Left lung (tissue), 10 donors: ENCODE measurements around the gene RAP1GAP2. TPM values are rescaled to one million over a fixed set of nuclear protein-coding genes. Genes with fewer than 3 reads are reported as not detected.

Experiments used
- ATAC-seq: fragments of 200-7000 bp; cut with Tn5 transposase; one replicate; pipeline ENCODE4 v1.9.1; 2020; ENCODE audit warnings: moderate library complexity
- DNase-seq, 4 donors: peaks; one replicate each; pipeline ENCODE4 v3.0.0-alpha.2; 2013 to 2020
- H3K27ac ChIP-seq, 2 donors: fragments of 200-600 bp; sonication (generic) in 1 of 2; one replicate each; pipeline versions ENCODE4 v1.5.0 to v1.8.0; 2020 to 2021
- H3K27me3 ChIP-seq, 2 donors: fragments of 200-600 bp; sonication (generic) in 1 of 2; one replicate each; pipeline versions ENCODE4 v1.5.0 to v1.8.0; 2020 to 2021
- H3K36me3 ChIP-seq, 2 donors: fragments of 200-600 bp; sonication (generic) in 1 of 2; one replicate each; pipeline versions ENCODE4 v1.5.0 to v1.8.0; 2020 to 2021
- H3K4me1 ChIP-seq, 2 donors: fragments of 200-600 bp; one replicate each; pipeline ENCODE4 v1.8.0; 2021
- H3K4me3 ChIP-seq, 2 donors: fragments of 200-600 bp; sonication (generic) in 1 of 2; one replicate each; pipeline versions ENCODE4 v1.5.0 to v1.8.0; 2020 to 2021; ENCODE audit warnings: mild to moderate bottlenecking in 1 of 2
- H3K9me3 ChIP-seq, 2 donors: fragments of 200-600 bp; sonication (generic) in 1 of 2; one replicate each; pipeline versions ENCODE4 v1.5.0 to v1.8.0; 2020 to 2021
- intact Hi-C, 2 donors: fragments of 100-400 bp; cut with DNase I; formaldehyde crosslinking; loops; one replicate each; pipeline versions ENCODE4 v1.11.2 to v1.14.2; 2022
- polyA plus RNA-seq, 6 donors: library from polyadenylated mRNA; unstranded; fragments of 120-200 nt; gene quantifications; one replicate each; pipeline ENCODE4 v1.2.1, GENCODE V29; 2013; ENCODE audit not compliant: insufficient read length in 6 of 6
- total RNA-seq, 2 donors: library from RNA; stranded (reverse); fragmentation: NEBNext Ultra II Directional; extraction: Animal tissue kit (Norgen Biotek cat#: 25700); gene quantifications; one replicate each; pipeline ENCODE4 v1.2.1, GENCODE V29; 2021
- TF ChIP-seq, protein P1 (sequence below), 2 donors: fragments of 200-600 bp; sonication (generic) in 1 of 2; IDR thresholded peaks; one replicate each; pipeline versions ENCODE4 v1.5.0 to v1.8.0; 2021; ENCODE audit warnings: antibody characterized with exemption in 2 of 2
- donor health status: DM: no; HTN: yes; CAD: no.
- donor health status: DM: no; HTN: no; CAD: no.

RAP1GAP2 gene
- total and polyA plus RNA-seq, 8 donors = 8.0 to 14.5 (median 9.7) TPM

DNA sequence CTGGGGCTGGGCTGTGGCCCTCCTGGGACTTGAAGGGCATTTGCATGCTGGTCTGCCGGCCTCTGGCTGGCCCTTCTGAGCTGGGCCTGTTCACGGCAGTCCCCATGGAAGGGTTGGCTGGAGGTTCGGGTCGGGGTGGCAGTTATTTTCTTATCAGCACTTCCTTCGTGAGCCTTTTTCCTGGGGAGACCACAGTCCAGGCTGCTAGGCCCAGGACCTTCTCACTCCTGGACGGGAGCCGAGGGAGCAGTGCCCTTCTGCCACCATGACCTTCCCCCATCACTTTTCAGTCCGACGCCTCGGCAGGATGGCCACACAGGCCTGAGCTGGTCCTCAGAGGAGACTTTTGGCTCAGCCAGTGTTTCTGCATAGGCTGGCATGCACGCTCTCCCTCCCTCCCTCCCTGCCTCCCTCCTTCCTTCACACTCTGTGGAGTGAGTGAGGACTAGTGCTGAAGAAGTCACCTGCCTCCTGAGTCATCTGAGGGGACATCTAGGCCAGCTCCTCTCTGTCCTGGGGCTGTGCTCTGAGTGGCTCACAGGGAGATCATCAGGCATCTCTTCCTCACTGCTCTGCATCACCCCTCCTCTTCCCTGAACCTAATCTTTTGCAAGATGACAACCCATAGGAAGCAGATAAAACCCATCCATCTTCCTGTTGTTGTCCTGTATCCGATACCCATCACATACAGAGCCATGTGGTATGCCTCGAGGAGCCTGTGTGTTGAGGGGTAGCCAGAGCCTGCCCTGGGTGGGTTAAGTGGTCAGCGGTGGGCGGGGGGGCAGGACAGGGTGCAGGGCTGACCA is 109.7 kb downstream of the RAP1GAP2 start:
- no peak overlapping the region for H3K4me3 ChIP-seq
- no peaks in the 10 kb centered on the region for H3K4me1 ChIP-seq
- no peak overlapping the region for H3K27ac ChIP-seq
- TF ChIP-seq, protein P1, sequence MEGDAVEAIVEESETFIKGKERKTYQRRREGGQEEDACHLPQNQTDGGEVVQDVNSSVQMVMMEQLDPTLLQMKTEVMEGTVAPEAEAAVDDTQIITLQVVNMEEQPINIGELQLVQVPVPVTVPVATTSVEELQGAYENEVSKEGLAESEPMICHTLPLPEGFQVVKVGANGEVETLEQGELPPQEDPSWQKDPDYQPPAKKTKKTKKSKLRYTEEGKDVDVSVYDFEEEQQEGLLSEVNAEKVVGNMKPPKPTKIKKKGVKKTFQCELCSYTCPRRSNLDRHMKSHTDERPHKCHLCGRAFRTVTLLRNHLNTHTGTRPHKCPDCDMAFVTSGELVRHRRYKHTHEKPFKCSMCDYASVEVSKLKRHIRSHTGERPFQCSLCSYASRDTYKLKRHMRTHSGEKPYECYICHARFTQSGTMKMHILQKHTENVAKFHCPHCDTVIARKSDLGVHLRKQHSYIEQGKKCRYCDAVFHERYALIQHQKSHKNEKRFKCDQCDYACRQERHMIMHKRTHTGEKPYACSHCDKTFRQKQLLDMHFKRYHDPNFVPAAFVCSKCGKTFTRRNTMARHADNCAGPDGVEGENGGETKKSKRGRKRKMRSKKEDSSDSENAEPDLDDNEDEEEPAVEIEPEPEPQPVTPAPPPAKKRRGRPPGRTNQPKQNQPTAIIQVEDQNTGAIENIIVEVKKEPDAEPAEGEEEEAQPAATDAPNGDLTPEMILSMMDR (IDR thresholded peaks at IDR 0.05) = no peak
- intact Hi-C loops = no loop called here
- H3K36me3 ChIP-seq = peaks cover 0 to 16% of the 10 kb centered on the region in 2 donors
- DNase-seq (no peak), ATAC-seq (no peak)
- peaks cover 0 to 16% of the 10 kb centered on the region in 2 donors for H3K27me3 ChIP-seq
- no peaks in the 10 kb centered on the region for H3K9me3 ChIP-seq

DNA sequence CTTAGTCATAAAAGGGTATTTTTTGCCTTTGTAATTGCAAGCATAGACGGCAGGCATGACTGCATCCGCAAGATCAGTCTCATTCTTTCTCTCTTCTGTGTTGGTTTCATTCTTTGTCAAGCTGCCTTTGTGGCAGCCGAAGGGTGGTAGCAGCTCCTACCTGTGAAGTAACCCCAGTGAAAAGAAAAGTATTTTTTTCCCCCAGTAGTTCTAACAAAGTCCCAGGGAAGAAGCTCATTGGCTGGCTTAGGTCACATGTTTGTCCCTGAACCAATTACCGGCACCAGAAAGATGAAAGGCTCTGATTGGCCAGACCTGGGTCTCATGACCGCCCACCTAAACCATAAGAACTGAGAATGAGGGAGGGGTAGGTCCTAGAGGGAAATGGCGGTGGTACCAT is 110.7 kb downstream of the RAP1GAP2 start:
- DNase-seq = no peak
- peaks cover 0 to 16% of the 10 kb centered on the region in 2 donors for H3K27me3 ChIP-seq
- no peak overlapping the region for H3K4me3 ChIP-seq
- intact Hi-C loops = no loop called here
- ATAC-seq = no peak
- H3K36me3 ChIP-seq = peaks cover 0 to 16% of the 10 kb centered on the region in 2 donors
- H3K9me3 ChIP-seq = no peaks in the 10 kb centered on the region
- H3K4me1 ChIP-seq = no peaks in the 10 kb centered on the region
- H3K27ac ChIP-seq = no peak overlapping the region
- TF ChIP-seq, protein P1 (IDR thresholded peaks at IDR 0.05) = no peak

DNA sequence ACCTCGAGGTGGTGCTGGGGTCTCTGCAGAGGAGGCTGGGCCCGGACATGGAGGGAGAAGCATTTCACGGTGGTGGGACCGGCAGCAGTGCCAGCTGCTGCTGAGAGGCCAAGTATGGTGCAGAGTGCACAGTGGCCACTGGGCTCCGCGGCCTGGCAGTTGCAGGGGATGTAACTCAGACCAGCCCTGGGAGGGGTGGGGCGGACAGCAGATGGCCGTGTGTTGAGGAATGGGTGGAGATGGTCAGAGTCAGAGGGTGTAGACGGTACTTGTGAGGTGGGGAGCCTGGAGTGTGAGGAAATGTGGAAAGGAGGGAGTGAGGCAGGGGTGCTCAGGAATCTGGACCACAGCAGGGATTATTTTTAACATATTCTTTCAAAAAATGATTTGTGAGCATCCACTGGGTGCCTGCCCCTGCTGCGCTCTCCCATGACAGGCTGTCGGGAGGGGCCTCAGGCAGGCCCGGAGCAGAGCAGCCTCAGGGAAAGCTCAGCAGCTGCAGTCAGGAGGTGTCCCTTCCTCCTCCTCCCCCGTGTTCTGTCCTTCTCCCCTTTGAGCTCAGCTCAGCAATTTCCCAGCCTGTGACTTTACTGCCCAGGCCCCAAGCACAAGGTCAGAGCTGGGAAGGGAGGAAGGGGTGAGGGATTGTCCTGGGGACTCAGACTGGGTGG is 113.1 kb downstream of the RAP1GAP2 start:
- Histone ChIP-seq H3K4me1 (no peaks in the 10 kb centered on the region), H3K27me3 (peaks cover 0 to 3% of the 10 kb centered on the region in 2 donors), H3K4me3 (no peak overlapping the region), H3K9me3 (no peaks in the 10 kb centered on the region), H3K27ac (no peak overlapping the region), H3K36me3 (peaks cover 0 to 16% of the 10 kb centered on the region in 2 donors)
- TF ChIP-seq, protein P1 (IDR thresholded peaks at IDR 0.05) = no peak
- DNase-seq (no peak), ATAC-seq (no peak)
- intact Hi-C loops = no loop called here

DNA sequence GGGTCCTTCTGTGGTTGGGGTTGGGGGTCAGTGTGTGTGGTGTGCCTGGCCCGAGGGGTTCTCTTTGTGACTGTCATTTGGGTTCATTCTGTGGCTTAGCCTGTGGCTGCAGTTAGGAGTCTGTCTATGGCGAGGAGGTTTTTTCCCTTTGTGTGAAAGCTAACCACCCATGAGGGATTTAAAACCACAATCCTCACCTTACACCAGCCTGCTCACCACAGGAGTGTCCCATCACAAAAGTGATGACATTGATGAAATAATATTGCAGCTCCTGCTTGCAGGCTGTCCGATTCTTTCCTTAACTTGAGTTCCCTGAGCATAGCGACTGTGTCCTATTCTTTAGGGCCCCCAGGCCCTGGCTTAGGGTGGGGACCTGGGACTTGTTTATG is 113.6 kb downstream of the RAP1GAP2 start:
- DNase-seq (no peak), ATAC-seq (no peak)
- Histone ChIP-seq H3K36me3 (peaks cover 0 to 16% of the 10 kb centered on the region in 2 donors), H3K27me3 (peaks cover 0 to 3% of the 10 kb centered on the region in 2 donors), H3K4me1 (no peaks in the 10 kb centered on the region), H3K9me3 (no peaks in the 10 kb centered on the region), H3K4me3 (no peak overlapping the region), H3K27ac (no peak overlapping the region)
- intact Hi-C loops = no loop called here
- TF ChIP-seq, protein P1 (IDR thresholded peaks at IDR 0.05) = no peak

DNA sequence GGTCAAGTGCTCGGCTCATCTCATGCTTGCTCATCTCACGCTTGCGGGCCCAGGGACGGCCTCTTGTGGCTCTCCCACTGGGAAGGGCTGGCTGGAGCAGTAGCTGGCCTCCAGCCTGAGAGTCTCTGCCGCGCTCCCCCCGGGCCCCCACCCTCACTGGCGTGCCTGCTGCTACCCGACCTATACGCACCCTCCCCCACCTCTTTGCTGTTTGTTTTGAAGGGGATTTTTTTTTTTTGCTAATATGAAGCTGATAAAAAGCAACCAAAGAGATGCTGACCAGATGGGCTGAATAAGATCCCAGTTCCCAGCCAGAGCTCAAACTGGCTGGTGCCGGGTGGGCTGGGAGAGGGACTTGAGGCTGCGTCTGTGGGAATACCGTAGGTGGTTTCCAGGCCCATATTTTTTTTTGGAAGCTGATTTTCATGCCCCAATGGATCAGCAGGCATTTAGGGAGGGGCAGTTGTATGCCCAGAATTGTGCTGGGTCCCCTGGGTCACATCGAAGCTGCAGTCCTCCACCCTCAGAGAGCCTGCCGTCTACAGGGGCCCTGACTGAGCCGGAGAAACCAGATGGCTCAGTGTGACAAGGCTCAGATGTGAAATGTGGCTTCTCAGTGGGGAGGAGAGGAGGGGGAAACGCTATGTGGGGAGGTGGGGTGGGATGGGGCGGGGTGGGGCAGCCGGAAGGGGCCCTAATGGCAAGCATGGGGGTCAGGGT is 115.0 kb downstream of the RAP1GAP2 start:
- Histone ChIP-seq H3K4me3 (no peak overlapping the region), H3K27me3 (peaks cover 0 to 3% of the 10 kb centered on the region in 2 donors), H3K9me3 (no peaks in the 10 kb centered on the region), H3K27ac (no peak overlapping the region), H3K4me1 (no peaks in the 10 kb centered on the region), H3K36me3 (peaks cover 0 to 14% of the 10 kb centered on the region in 2 donors)
- ATAC-seq (no peak), DNase-seq (no peak)
- TF ChIP-seq, protein P1 (IDR thresholded peaks at IDR 0.05) = no peak
- intact Hi-C loops = no loop called here
